ENCODE results near the gene HS6ST2.
"Not testable (repeated sequence)": the region's sequence is repeated elsewhere in the genome, so short reads cannot be mapped to it uniquely, and the experiment has no call there.

Gene HS6ST2

DNA sequence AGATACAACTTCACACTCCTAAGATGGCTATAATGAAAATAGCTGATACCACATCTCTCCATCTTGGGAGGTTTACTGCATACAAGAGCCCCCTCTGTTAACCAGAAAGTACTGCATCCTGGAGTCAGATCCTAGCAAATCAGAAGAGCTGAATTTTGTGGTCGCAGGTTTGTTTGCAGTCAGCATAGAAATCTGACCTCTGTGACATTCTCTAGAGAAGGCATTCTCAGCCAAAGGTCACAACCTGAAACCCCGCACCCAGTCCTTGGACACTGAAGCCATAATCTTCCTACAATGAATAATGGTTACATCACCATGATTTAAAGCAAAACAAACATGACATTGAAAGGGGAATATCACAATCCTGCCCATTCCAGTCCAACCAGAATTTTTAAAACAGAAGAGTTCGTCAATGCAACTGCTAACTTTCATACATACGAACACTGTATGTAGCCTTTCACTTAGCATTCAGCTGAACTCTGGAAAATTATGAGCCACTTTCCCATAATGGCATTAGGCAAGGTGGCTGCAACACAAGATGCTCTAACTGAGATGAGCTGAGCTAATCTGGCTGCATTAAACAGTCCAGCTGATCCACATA lies 17.6 kb downstream of the HS6ST2 start:
- no peak for DNase-seq

DNA sequence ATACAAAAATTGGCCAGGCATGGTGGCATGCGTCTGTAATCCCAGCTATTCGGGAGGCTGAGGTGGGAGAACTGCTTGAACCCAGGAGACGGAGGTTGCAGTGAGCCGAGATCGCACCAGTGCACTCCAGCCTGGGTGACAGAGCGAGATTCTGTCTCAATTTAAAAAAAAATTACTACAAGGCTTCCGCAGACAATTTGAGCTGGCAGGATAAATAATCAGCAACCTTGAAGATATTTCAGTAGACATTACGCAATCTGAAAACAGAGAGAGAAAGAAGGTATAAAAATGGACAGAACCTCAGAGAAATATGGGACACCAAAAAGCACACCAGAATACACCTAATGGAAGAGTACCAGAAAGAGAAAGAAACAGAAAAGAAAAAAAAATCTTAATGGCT lies 25.3 kb downstream of the HS6ST2 start:
- no peak for DNase-seq

DNA sequence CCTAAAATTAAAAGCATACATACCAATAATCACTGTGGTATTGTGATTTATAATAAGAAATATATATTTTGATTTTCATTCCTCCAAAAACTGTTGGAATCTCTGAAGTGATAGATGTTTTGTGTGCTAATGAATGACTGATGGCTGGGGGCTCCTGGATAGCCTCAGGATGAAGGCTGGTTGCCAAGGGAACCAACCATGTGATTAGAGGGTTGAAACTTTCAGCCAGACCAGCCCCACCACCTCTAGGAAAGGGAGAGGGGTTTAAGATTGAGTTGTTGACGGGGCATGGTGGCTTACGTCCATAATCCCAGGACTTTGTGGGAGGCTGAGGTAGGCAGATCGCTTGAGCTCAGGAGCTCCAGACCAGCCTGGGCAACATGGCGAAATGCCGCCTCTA lies 34.0 kb downstream of the HS6ST2 start:
- no peak for DNase-seq

DNA sequence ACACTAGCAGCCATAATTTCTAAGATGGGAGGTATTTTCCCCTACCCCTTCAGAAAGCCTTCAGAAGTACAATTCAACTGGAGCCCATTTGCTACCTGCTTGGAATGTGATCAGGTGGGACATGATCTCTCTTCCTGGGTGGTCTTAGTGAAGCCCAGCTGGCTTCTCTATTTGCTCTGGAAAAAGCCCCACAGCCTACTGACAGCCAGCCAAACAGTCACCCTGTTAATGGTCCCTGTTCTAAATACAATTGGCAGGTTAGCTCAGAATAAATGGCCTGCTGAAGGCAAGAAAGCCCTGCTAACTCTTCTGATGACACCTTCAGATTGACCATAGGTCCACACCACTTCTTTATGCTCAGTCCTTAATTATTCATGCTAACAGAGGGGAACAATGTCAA lies 39.9 kb downstream of the HS6ST2 start:
- no peak for DNase-seq

DNA sequence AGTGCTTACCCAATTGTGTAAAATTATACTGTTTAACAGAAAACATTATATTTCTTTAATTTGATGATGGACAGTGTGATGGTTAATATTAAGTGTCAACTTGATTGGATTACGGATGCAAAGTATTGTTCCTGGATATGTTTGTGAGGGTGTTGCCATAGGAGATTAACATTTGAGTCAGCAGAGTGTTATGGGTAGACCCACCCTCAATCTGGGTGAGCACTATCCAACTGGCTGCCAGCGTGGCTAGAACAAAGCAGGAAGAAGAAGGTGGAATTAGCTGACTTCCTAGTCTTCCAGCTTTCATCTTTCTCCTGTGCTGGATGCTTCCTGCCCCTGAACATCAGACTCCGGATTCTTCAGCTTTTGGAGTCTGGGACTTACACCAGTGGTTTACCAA lies 42.1 kb downstream of the HS6ST2 start:
- DNase-seq: no peak

DNA sequence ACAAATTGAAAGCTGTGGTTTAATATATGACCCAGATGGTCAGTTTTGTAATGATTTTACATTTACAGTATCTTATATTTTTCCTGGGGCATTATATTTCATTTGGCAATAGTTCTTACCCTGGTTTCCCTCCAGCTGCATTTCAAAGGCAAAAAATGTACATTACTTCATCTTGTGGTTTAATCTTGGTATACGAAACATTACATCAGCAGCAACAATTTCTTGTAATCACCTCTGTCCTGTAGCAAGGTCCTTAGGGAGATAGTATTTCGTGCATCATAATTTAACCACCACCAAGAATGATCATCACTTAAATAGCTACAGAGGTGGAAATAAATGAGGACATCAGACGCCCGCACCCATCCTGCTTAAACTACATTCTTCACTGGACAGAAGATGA lies 48.8 kb downstream of the HS6ST2 start:
- no peak for DNase-seq

DNA sequence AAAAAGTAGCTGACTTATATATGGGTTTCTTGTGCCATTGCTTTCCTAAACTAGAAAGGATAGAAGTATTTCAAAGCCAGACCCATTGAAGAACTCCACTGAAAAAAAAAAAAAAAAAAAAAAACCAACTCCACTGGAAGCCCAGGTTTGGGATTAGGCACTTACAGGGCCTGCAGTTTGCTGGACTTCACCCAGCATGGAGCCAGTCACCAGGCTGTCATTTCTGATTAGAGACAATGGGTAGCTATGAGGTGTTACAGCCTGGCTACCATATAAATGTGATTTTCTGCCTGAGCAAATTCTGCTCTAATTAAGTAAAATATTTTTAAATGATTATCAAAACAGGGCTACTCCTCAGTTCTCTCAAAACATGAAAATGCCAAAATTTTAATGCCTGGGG lies 49.5 kb downstream of the HS6ST2 start:
- no peak for DNase-seq

DNA sequence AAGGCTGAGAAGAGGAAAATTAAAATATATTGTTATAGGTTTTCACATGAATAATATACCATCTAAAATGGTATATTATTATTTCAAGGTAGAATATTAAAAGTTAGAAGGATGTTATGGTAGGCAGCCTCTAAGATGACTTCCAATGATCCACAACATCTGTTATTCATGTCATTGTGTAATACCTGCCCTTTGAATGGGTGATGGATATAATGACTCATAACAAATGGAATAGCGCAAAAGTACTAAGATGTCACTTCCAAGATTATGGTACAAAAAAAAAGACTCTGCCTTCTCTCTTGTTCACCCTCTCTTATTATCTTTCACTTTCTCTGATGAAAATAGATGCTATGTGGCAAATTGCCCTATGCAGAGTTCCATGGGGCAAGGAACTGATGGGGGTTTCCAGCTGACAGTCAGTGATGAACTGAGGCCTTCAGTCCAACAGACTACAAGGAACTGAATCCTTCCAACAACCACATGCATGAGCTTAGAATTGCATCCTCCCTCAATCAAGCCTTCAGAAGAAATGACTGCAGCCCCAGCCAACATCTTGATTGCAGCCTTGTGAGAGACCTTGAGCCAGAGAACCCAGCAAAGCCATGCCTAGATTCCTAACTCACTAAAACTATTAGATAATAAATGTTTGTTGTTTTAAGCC lies 57.7 kb downstream of the HS6ST2 start:
- DNase-seq: no peak

DNA sequence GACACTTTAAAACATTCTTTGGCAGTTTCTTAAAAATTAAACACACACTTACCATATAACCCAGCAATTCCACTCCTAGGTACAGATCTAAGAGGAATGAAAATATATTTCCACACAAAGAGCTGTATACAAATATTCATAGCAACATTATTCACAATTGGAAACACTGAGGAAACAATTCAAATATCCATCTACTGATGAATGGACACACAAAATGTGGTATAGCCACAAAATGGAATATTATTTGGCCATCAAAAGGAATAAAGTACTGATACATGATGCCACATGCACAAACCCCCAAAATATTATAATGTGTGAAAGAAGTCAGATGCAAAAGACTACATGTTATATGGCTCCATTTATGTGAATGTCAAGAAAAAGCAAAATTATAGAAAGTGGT lies 70.9 kb downstream of the HS6ST2 start:
- DNase-seq: no peak

DNA sequence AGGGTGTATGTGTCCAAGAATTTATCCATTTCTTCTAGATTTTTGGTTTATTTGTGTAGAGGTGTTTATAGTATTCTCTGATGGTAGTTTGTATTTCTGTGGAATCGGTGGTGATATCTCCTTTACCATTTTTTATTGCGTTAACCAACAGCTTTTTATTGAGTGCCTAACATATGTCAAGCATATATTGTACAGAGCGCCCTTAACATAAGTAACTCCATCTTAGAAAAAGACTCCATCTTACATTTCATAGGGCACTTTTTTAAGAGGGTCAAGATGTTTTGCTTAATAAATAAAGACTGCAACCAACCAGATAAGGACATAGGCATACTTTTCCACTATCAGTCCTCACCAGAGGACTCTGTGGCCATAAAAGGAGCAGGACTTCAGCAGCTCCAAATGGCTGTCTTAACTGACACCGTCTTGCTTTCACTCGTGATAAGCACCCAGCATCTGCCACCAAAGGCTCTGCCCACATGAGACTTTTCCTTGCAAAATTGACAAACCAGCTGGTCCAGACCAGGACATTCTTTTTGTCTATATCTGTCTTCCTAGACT lies 75.0 kb downstream of the HS6ST2 start:
- DNase-seq: no peak

DNA sequence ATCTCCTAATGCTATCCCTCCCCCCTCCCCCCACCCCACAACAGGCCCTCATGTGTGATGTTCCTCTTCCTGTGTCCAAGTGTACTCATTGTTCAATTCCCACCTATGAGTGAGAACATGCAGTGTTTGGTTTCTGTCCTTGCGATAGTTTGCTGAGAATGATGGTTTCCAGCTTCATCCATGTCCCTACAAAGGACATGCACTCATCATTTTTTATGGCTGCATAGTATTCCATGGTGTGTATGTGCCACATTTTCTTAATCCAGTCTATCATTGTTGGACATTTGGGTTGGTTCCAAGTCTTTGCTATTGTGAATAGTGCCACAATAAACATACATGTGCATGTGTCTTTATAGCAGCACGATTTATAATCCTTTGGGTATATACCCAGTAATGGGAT lies 77.7 kb downstream of the HS6ST2 start:
- DNase-seq: not testable (repeated sequence)

DNA sequence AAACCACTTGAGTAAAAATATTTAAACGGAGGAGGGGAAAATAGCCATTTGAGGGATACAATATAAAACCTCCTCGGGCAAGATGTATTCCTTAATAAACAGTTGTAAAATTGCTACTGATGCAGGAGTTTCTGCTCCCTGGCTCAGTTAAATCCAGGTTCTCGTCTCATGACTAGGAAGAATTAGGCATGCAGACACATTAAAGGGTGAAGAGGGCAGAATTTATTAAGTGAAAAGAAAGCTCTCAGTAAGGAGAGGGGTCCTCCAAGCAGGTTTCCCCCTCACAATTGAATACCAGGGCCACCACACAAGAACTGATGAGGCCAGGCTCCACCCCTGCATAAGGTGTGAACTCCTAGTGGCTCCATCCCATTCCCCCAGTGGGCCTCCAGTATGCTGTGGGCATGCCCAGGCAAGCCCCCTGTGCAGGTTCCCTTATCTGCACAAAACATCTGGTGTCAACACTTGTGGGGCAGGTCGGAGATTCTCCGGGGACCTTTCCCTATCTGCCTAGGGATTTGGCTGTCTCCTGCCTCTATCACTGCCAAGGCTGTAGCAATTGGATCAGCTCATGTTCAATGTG lies 80.4 kb downstream of the HS6ST2 start:
- DNase-seq: no peak

DNA sequence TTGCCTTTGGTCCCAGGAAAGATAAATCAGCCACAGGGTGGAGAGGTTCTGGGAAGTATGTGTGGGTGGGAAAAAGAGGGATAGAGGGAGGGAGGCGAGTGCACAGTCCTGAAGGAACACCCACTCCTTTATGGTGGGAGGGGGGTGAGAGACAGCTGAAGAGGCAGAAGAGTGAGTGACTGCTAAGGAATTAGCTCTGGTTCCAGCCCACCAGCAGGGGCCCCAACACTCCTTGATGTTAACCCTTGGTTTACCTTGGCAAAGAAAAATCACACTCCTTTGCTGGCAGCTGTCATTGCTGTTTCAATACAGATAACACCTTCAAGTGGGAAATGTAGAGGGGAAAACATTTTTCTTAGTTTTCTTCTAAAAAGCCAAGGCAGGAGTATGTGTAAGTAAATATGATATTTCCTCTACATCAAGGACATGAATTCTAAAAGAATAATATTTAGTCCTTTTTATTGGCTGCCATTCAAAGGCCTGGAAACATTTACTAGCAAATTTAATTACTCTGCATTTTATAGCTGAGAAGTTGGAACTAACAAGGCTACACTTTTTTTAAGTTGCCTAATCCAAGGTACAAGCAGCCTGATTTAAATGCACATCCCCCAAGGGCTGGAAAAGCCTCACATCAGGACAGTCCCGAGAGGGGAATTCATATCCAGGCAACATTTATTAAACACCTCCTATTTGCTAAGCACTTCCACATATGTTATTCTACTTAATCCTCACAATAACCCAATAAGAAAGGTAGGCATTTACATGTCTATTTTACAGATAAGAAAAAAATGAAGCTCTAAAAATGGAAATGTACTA lies 81.7 kb downstream of the HS6ST2 start:
- DNase-seq: no peak

DNA sequence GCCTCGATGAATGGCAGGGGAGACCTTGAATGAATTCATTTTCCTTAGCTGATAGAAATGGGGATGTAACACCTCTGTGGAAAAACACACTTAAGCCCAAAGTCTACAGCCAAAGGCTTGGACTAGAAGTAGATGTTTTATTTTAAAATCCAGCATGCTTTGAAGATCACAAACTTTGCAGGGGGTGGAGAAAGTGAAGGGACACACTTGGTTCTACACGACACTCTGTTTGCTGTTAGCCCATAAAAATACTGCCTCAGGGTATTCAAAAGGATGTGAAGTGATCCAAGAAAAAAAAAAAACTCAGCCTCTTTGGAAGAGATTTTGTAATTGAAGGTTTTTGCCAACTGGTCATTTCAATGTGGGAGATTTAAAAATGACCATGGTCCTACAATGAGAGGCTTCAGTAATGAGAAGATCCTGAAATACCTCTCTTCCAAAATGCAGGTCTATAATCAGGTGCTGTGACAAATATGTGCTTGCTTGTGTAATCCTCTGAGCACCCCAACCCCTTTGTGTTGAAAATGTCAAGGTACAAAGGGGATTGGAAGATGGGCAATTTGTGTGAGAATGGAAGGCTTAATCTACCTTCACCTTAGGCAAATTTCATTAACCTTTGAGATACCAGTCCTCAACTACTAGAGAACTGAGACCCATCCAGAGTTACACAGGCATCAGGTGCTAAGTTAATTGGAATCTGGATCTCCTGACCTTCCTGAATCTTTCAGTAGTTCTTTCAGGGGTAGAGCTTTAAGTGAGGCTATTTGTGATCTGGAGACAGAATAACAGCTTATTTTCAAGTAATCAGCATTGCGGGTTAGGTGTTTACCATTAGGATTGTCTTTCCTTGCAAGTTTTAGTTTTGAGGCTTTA lies 82.5 kb downstream of the HS6ST2 start:
- DNase-seq: no peak

DNA sequence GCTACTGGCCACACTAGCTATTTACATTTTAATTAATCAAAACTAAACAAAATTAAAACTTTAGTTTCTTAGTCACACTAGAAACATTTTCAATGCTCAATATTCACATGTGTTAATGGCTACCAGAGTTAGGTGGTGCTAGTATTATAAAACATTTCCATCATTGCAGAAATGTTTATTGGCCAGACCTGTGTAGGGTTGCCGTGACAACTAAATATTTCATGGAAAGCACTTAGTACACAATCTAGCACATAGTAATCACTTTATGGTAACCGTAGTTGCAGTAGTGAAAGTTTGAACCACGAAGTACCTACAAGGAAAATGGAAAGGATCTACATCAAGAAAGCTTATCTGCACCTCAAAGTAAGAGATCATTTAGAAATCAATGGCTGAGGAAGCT lies 95.9 kb downstream of the HS6ST2 start:
- DNase-seq: no peak

DNA sequence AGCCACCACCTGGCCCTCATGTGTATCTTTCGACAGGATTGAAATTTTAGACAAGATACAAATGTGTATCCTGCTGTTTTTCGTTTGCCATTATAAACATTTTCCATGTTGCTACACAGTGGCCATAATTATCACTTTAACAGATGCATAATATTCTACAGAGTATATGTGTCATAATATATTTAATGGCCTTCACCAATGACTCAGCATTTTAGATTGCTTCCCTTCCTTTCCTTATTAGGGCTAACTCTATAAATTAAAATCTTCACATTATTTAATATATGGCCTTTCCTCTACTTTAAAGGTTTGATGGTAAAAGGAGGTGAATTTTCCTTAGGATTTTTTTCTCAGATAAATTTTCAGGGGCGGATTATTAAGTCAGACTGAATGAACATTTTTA lies 97.4 kb downstream of the HS6ST2 start:
- no peak for DNase-seq

DNA sequence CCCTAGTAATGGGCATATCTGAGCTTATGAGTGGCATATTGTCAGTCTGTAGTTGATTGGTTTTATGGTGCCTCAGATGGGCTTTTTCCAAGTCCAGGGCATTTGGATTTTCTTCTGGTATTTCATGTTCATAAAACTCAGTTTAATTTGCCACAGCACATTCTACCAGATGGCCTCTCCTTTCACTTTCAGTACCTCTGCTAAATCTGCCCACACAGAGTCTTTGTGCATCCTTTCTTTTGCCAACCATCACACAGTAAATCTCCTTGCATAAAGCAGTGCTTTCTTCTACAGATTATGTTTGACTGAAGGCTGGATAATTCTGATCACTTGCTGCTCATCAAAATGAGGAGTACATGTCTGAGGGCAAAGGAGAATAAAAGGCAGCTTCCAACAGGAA lies 98.2 kb downstream of the HS6ST2 start:
- DNase-seq: no peak

DNA sequence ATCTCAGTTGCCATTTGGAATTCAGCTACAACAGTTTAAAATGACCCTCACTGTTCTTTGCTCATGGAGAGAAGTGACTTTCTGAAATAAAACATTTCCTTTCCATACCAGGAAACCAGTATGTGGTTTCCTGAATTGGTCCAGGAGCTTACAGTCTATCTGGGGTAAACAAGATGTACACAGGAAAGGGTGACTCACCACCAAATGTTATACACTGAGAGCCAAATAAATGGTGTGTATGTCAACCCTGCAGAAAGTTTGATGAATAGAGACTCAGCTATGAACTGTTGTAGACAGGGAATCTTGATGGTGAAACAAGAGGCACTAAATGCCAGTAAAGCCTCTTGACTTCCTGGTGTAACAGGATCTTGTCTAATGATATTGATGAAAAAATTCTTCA lies 100.4 kb downstream of the HS6ST2 start:
- no peak for DNase-seq

DNA sequence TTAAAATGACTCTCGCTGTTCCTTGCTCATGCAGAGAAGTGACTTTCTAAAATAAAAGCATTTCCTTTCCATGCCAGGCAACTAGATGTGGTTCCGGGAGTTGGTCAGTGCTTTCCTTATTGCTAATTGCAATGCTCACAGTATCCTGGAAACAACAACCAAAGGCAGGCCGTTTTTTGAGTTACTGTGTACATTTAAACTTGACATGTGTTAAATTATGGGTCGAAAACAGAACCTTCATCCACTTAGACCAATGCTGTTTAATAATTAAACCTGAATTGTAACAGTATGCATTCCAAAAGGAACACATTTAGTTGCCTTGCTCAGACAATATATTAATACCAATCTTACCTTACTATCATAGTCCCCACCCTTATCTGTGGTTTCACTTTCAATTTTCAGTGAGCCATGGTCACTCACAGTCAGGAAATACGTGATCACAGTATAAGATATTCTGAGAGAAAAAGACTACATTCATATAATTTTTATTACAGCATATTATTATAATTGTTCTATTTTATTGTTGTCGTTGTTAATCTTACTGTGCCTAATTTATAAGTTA lies 102.6 kb downstream of the HS6ST2 start:
- DNase-seq: no peak

DNA sequence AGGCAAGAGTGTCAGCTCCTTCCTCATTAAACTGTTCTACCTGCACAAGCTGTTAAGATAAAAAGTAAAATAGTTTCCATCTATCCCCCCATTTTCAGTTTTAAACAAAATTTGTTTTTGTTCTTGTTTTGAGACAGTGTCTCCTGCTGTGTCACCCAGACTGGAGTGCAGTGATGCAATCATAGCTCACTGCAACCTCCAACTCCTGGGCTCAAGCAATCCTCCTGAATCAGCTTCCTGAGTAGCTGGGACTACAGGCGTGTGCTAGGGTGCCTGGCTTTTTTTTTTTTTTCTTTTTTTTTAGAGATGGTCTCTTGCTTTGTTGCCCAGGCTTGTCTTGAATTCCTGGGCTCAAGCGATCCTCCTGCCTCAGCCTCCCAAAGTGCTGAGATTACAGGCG lies 105.4 kb downstream of the HS6ST2 start:
- DNase-seq: no peak

DNA sequence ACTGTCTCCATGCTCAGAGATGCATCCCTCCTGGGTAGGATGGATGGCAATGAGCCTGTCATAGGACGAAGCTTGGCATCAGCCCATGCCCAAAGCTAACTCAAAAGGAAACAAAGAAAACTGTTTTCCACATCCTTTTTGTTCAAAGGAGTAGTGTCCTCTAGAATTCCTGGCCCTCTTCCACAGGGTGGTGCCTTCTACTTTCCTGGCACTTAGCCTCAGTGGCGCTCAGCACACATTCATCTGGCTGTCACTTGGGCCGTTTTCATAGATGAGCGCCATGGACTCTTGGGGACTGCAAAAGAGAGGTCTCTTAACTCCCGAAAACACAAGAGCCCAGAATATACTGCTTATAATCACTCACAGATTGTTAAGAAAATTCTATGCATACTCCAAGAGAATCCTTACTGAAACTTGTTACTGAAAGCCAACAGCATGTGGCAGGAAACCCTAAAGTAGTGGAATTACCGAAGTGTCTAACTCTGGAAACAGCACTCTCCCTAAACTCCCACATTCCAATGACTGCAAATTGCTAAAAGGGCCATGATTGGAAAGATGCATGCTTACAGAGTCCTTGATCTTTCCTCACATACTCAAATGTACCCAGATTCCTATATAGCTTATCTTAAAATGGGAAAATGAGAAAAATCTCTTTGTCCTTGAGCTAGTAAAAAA lies 110.0 kb downstream of the HS6ST2 start:
- DNase-seq: no peak
